MCF 10A (cell line): Measurements from ENCODE around the gene TMEM131L. TPM values are rescaled to one million over a fixed set of nuclear protein-coding genes. Genes with fewer than 3 reads are reported as not detected.

ENCODE experiments used
- BruUV-seq: library from RNA; stranded (reverse); fragments of 400-500 nt; replicated peaks from 2 replicates; lab custom pipeline; 2021; lab: Mats Ljungman, UMichigan
- CTCF ChIA-PET: fragments of 300-600 bp; sonication (Branson Sonifier 250); formaldehyde crosslinking; extraction: SDS; loops from one replicate; lab custom pipeline; 2021; ENCODE audit warnings: antibody characterized with exemption, inconsistent platforms; lab: Yijun Ruan, JAX
- POLR2A ChIA-PET: fragments of 300-600, 350-650 bp; sonication (Branson Sonifier 250); formaldehyde crosslinking; extraction: SDS; loops from one replicate; lab custom pipeline; 2020; ENCODE audit warnings: antibody characterized with exemption, inconsistent platforms; lab: Yijun Ruan, JAX
- DNase-seq: peaks from one replicate; pipeline ENCODE4 v3.0.0-alpha.2; 2018; ENCODE audit not compliant: unreplicated experiment
- H3K27ac Mint-ChIP-seq: one replicate; pipeline ENCODE4 v1.8.0; 2022; ENCODE audit warnings: mild to moderate bottlenecking, low read depth, mixed read lengths; ENCODE audit not compliant: unreplicated experiment
- H3K27me3 Mint-ChIP-seq: one replicate; pipeline ENCODE4 v1.8.0; 2022; ENCODE audit warnings: mixed read lengths; ENCODE audit not compliant: insufficient read depth, unreplicated experiment
- H3K36me3 Mint-ChIP-seq: one replicate; pipeline ENCODE4 v1.8.0; 2022; ENCODE audit warnings: mild to moderate bottlenecking, moderate library complexity, mixed read lengths; ENCODE audit not compliant: insufficient read depth, unreplicated experiment
- H3K4me1 Mint-ChIP-seq: one replicate; pipeline ENCODE4 v1.8.0; 2022; ENCODE audit warnings: mixed read lengths; ENCODE audit not compliant: insufficient read depth, unreplicated experiment
- H3K4me3 Mint-ChIP-seq: one replicate; pipeline ENCODE4 v1.8.0; 2022; ENCODE audit warnings: mild to moderate bottlenecking, moderate library complexity, mixed read lengths; ENCODE audit not compliant: unreplicated experiment
- H3K9me3 Mint-ChIP-seq: one replicate; pipeline ENCODE4 v1.8.0; 2022; ENCODE audit warnings: mixed read lengths; ENCODE audit not compliant: unreplicated experiment
- intact Hi-C: fragments of 100-400 bp; cut with micrococcal nuclease; formaldehyde crosslinking; loops from 2 replicates; pipeline ENCODE4 v1.14.1; 2022
- total RNA-seq: library from RNA; stranded (reverse); gene quantifications from 2 replicates; pipeline ENCODE4 v1.2.3, GENCODE V29; 2022
- TF ChIP-seq, protein P1 (sequence below): fragments of 200-600 bp; IDR thresholded peaks from one replicate; pipeline ENCODE4 v1.8.0; 2022; ENCODE audit warnings: antibody characterized with exemption, mild to moderate bottlenecking; ENCODE audit not compliant: unreplicated experiment

TMEM131L gene
- total RNA-seq, 1 experiment from 2014 or later: 10.1 TPM

DNA sequence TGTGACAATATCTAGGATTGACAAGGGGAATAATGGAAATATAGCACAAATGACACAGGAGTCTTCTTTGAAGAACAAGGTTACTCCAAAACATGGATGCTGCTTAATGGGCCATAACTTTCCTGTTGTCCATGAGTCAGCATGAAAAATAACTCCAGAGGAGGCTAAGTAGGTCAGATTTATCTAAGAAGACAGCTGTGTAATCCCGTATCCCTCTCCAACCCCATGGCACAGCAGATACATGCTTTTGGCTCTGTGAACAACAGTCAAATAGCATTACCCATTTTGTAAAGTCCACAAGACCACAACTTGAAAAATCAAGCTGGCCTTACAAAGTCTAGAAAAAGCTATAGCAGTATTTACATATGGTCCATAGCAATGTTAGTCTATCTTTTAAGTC lies 2.1 kb upstream of the TMEM131L start:
- intact Hi-C loops: no loop called here
- TF ChIP-seq, protein P1, sequence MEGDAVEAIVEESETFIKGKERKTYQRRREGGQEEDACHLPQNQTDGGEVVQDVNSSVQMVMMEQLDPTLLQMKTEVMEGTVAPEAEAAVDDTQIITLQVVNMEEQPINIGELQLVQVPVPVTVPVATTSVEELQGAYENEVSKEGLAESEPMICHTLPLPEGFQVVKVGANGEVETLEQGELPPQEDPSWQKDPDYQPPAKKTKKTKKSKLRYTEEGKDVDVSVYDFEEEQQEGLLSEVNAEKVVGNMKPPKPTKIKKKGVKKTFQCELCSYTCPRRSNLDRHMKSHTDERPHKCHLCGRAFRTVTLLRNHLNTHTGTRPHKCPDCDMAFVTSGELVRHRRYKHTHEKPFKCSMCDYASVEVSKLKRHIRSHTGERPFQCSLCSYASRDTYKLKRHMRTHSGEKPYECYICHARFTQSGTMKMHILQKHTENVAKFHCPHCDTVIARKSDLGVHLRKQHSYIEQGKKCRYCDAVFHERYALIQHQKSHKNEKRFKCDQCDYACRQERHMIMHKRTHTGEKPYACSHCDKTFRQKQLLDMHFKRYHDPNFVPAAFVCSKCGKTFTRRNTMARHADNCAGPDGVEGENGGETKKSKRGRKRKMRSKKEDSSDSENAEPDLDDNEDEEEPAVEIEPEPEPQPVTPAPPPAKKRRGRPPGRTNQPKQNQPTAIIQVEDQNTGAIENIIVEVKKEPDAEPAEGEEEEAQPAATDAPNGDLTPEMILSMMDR: no peak
- H3K9me3 Mint-ChIP-seq: no peaks in the 10 kb centered on the region
- CTCF ChIA-PET: interaction anchor here (1.1 to 4.0 kb wide), 2 partner anchors 30 to 118 kb away, joined by 3 to 44 read pairs; partner anchors contain the start of gene MND1
- BruUV-seq: no TSS peak
- no peaks in the 10 kb centered on the region for H3K36me3 Mint-ChIP-seq
- H3K4me3 Mint-ChIP-seq: no peak overlapping the region
- peaks cover 16% of the 10 kb centered on the region for H3K4me1 Mint-ChIP-seq
- POLR2A ChIA-PET: interaction anchor here (0.9 to 4.3 kb wide), 2 partner anchors 22 to 118 kb away, joined by 4 to 47 read pairs; no protein-coding TSS in a partner anchor
- H3K27ac Mint-ChIP-seq: no peak overlapping the region
- H3K27me3 Mint-ChIP-seq: no peaks in the 10 kb centered on the region
- DNase-seq: no peak

DNA sequence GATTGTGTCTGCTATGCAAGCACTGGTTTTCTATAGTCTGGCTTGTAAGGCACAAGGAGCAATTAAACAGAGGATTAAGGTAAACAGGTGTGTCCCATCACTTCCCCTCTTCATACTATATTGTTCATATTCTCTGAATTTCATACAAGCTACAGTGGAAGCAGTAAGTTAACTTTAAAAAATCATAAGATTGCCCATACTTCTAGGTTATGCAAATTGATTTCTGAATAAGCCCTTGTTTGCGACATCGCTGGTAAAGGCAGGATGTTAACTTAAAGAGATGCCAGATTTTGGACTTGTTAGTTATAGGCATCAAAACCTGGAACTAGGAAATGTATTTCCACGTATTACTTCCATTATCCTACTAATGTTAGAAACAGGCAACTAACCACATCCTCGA lies 1.0 kb upstream of the TMEM131L start:
- ChIA-PET CTCF (interaction anchor here (0.6 to 4.0 kb wide), 18 partner anchors 10 to 686 kb away, joined by 3 to 44 read pairs (median 4); partner anchors contain the start of gene MND1), POLR2A (interaction anchor here (0.6 to 11.1 kb wide), 20 partner anchors 12 to 616 kb away, joined by 3 to 196 read pairs (median 4); no protein-coding TSS in a partner anchor)
- H3K4me3 Mint-ChIP-seq: peak overlapping the region; percentile 87
- H3K27me3 Mint-ChIP-seq: no peaks in the 10 kb centered on the region
- no TSS peak for BruUV-seq
- TF ChIP-seq, protein P1: no peak
- peaks cover 16% of the 10 kb centered on the region for H3K4me1 Mint-ChIP-seq
- H3K9me3 Mint-ChIP-seq: no peaks in the 10 kb centered on the region
- H3K27ac Mint-ChIP-seq: peak overlapping the region; percentile 79
- intact Hi-C loops: no loop called here
- DNase-seq: peak; percentile 29
- H3K36me3 Mint-ChIP-seq: no peaks in the 10 kb centered on the region

DNA sequence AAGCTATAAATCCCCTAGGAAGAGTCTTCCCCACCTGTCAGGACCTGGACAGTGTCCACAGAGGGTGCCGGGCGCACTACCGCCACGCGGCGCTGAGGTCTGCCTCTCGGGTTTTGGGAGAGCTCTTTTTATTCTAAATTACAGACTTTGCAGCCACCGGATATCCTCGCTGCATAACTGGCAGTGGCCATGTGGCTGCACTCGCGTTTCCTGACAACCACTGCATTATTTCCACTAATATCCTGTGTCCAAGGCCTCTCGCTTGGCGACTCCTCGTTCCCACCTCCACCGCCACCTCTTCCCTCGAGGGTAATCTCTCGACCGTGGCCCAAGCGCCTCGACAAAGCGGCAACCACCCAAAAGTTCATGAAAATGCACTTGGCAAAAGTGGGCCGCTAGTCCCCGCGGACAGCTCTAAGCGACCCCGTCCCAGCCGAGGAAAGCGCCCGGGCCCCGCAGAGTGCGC lies 512 bp upstream of the TMEM131L start:
- H3K9me3 Mint-ChIP-seq: no peaks in the 10 kb centered on the region
- intact Hi-C loops: loop anchor here (1.0 kb wide), 3 partner anchors 21 to 120 kb away; no protein-coding TSS in a partner anchor
- TSS peak; percentile 81 for BruUV-seq
- DNase-seq: peak; percentile 51
- H3K27me3 Mint-ChIP-seq: no peaks in the 10 kb centered on the region
- TF ChIP-seq, protein P1: peak; percentile 10
- H3K27ac Mint-ChIP-seq: peak overlapping the region; percentile 79
- H3K36me3 Mint-ChIP-seq: no peaks in the 10 kb centered on the region
- H3K4me3 Mint-ChIP-seq: peak overlapping the region; percentile 87
- H3K4me1 Mint-ChIP-seq: peaks cover 16% of the 10 kb centered on the region
- CTCF ChIA-PET: interaction anchor here (0.6 to 4.0 kb wide), 20 partner anchors 10 to 687 kb away, joined by 3 to 44 read pairs (median 4); partner anchors contain the start of gene MND1
- POLR2A ChIA-PET: interaction anchor here (0.6 to 11.1 kb wide), 27 partner anchors 10 to 617 kb away, joined by 3 to 196 read pairs (median 4); no protein-coding TSS in a partner anchor
